DMS153 treated with DMSO at 0.1 percent for 48 hours (cell line): ENCODE measurements around the gene SUN2.

ENCODE experiments used
- DNase-seq: peaks from one replicate; lab custom pipeline; 2025; ENCODE audit not compliant: unreplicated experiment; lab: John Stamatoyannopoulos, UW

Gene SUN2

GRCh38 chr22:38699143-38699542, 56.7 kb downstream of the SUN2 start:
- DNase-seq, result no peak

DNA sequence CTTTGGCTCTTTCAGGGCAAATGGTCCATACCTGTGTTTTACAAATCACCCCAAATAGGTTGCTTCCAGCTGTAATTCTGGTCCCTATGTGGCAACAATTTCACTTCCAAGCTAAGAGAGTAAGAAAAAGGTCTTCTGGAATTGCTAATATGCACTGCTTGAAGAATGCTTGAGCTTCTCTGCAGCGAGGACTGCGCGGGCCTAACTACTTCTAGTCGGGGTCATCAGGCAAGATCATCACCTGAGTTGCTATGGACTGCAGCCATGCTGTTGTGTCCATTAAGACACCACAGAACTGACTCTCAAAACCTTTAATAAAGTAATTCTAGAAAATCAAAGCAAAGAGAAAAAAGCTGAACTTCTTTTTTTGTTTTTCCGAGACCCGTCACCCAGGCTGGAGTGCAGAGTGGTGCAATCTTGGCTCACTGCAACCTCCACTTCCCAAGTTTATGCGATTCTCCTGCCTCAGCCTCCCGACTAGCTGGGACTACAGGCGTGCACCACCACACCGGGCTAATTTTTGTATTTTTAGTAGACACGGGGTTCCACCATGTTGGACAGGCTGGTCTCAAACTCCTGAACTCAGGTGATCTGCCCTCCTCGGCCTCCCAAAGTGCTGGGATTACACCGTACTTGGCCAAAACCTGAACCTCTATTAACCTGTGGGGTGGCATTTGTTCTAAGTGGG, 57.2 kb downstream of the SUN2 start:
- no peak for DNase-seq

- no peak for DNase-seq
Measured at GRCh38 chr22:38697425-38698089, 58.2 kb downstream of the SUN2 start.

GRCh38 chr22:38696606-38697424, 59.0 kb downstream of the SUN2 start:
- no peak for DNase-seq

DNA sequence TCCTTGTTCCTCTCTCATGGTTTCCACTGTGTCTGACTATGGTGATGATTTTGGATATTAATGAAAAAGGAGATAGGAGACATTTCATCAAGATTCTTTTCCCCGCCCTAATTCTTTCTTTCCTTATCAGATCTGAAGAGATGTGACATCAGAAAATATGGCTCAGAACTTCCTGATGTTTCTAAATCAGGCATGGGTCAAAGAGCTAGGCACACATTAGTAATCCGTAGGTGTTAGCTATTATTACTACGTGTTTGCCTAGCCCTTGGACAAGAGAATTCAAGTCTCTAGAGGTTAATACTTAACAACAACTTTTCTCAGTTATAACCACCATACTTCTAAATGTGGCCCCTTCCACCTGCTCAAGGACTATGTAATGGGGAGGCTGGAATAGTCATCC, 60.9 kb downstream of the SUN2 start:
- no peak for DNase-seq

DNA sequence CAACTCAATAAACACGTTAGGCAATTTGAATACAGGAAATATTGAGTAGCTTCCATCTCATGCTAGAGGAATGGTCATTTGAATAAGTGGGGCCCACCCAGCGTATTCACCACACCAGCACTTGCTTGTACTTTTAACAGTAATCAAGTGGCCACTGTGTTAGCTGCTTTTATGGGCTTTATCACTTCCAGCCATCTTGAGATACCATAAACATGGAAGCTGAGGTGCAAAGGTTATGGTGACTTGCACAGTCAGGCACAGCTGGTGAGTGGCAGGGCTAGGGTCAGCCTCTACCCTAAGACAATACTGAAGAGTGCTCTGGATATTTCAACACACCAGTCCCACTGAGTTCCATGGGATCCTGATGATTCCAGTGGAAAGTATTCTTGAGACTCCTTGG, 61.7 kb downstream of the SUN2 start:
- no peak for DNase-seq

DNA sequence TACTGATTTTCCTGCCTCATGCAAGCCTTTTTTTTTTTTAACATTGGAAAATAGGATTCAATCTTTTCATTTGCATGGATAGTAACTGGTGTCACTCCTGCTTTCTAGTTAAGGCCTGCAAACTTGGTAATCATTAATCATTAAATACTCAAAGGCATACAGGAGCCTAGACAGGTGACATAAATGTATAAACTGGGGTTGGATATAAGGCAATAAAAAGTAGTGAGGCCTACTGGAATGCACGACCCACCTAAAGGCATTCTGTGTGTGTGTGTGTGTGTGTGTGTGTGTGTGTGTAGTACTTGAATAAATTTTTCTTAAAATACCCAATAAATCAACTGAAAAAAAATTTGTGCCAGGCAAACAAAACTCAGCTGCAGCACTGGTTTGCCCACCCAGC, 66.1 kb downstream of the SUN2 start:
- no peak for DNase-seq

GRCh38 chr22:38685761-38686160, 70.0 kb downstream of the SUN2 start:
- no peak for DNase-seq

DNA sequence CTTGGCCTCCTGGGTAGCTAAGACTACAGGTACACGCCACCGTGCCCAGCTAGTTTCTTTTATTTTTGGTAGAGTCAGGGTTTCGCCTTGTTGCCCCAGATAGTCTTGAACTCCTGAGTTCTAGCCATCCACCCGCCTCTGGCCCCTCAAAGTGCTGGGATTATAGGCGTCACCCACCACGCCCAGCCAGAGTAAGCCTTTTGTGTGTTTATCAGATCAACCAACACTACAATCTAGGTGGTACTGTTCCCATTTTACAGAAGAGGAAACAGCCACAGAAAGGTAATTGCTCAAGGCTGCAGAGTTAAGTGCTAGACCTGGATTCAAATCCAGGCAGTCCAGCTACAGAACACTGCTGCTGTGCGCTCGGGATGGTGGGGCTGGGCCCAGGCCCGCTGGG, 70.9 kb downstream of the SUN2 start:
- no peak for DNase-seq
